Measurements from ENCODE around the gene TMEM17.

DNA sequence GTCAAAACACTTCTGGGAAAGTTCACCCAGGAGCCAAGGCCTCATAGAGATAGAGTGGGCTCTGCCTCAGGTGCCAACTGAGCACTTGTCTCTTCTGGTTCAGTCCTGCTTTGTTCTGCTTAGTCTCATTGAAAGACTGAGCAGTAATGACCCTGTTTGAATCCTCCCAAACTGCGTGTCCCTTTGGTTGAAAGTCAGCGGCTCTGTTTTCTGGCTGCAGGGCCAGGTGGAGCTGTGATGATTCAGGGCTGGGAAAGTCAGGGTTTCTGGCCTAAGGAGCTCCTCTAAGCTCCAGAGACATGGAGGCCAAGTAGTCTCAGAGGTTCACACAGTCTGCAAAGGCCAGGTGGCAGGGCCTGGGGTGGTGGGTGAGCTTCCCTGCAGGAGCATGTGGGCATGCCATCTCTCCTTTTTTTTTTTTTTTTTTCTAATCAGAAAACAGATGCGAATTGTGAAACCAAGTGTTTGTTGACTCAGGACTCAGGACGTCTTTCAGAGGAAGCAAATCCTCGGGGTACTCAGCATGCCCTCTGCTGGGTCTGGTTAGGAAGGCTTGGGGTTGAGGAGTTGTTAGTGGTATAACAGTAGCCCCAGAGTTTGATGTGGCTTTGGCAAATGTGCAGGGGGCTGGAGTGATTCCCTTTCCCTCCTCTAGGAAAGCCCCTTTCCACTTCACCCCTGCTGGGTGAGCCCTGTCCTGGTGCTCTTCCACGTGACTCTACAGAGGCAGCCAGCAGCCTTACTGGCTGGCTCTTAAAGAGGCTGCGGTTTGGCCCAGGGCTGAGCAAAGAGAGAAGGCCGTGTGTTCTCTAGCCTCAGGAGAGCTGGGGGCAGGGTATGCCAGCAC, 38.3 kb downstream of the TMEM17 start:
- TF ChIP-seq, protein P1, sequence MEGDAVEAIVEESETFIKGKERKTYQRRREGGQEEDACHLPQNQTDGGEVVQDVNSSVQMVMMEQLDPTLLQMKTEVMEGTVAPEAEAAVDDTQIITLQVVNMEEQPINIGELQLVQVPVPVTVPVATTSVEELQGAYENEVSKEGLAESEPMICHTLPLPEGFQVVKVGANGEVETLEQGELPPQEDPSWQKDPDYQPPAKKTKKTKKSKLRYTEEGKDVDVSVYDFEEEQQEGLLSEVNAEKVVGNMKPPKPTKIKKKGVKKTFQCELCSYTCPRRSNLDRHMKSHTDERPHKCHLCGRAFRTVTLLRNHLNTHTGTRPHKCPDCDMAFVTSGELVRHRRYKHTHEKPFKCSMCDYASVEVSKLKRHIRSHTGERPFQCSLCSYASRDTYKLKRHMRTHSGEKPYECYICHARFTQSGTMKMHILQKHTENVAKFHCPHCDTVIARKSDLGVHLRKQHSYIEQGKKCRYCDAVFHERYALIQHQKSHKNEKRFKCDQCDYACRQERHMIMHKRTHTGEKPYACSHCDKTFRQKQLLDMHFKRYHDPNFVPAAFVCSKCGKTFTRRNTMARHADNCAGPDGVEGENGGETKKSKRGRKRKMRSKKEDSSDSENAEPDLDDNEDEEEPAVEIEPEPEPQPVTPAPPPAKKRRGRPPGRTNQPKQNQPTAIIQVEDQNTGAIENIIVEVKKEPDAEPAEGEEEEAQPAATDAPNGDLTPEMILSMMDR (IDR thresholded peaks at IDR 0.05), result no peak
- TF ChIP-seq RCOR1 (IDR thresholded peaks at IDR 0.05; ENCODE audit: low read length) (no peak), NFIC (IDR thresholded peaks at IDR 0.05; ENCODE audit: borderline replicate concordance) (no peak), POLR2AphosphoS5 (IDR thresholded peaks at IDR 0.05; ENCODE audit: low read depth, low read length) (no peak), GATA2 (CRISPR knock-in tag; IDR thresholded peaks at IDR 0.05) (no peak), EP300 (IDR thresholded peaks at IDR 0.05; ENCODE audit: borderline replicate concordance in 1 of 2, low read depth in 1 of 2, low read length in 1 of 2) (no peak), JUND (IDR thresholded peaks at IDR 0.05) (no peak), YY1 (IDR thresholded peaks at IDR 0.05; ENCODE audit: low read depth) (no peak), REST (IDR thresholded peaks at IDR 0.05; ENCODE audit: low read depth, low read length) (no peak), TAF1 (IDR thresholded peaks at IDR 0.05; ENCODE audit: borderline replicate concordance, low read depth, low read length) (no peak), MEF2A (IDR thresholded peaks at IDR 0.05; ENCODE audit: borderline replicate concordance, low read depth) (no peak), SMC3 (IDR thresholded peaks at IDR 0.05; ENCODE audit: low read depth, low read length) (no peak)
- TF ChIP-seq, protein P2, sequence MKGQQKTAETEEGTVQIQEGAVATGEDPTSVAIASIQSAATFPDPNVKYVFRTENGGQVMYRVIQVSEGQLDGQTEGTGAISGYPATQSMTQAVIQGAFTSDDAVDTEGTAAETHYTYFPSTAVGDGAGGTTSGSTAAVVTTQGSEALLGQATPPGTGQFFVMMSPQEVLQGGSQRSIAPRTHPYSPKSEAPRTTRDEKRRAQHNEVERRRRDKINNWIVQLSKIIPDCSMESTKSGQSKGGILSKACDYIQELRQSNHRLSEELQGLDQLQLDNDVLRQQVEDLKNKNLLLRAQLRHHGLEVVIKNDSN (IDR thresholded peaks at IDR 0.05; ENCODE audit: borderline replicate concordance, low read depth), result no peak

All from SK-N-SH (cell line).